Fibroblast of lung (primary cell): Measurements from ENCODE around the gene PROM2. TPM values are rescaled to one million over a fixed set of nuclear protein-coding genes. Genes with fewer than 3 reads are reported as not detected.

Source experiments
- DNase-seq, 2 donors: peaks; one replicate each; pipeline versions ENCODE4 v3.0.0 to v3.0.0-alpha.2; 2010; ENCODE audit warnings: low read depth in 2 of 2
- H2AFZ ChIP-seq: 2 replicates; pipeline ENCODE4 v1.5.1; 2012; ENCODE audit warnings: low read length, control low read depth, inconsistent platforms
- H3K27ac ChIP-seq: 2 replicates; pipeline ENCODE4 v1.5.1; 2011; ENCODE audit warnings: low read length, control low read depth; ENCODE audit not compliant: insufficient read depth
- H3K27me3 ChIP-seq: 2 replicates; pipeline ENCODE4 v1.5.1; 2011; ENCODE audit warnings: mild to moderate bottlenecking, low read length; ENCODE audit not compliant: control insufficient read depth, insufficient read depth
- H3K36me3 ChIP-seq: 2 replicates; pipeline ENCODE4 v1.5.1; 2011; ENCODE audit warnings: low read length; ENCODE audit not compliant: control insufficient read depth, insufficient read depth
- H3K4me1 ChIP-seq: 2 replicates; pipeline ENCODE4 v1.5.1; 2011; ENCODE audit warnings: low read length; ENCODE audit not compliant: control insufficient read depth, insufficient read depth; ENCODE audit errors: extremely low read depth
- H3K4me2 ChIP-seq: 2 replicates; pipeline ENCODE4 v1.5.1; 2011; ENCODE audit warnings: low read length, control low read depth; ENCODE audit not compliant: insufficient read depth; ENCODE audit errors: extremely low read depth
- H3K4me3 ChIP-seq, 4 experiments: fragments of 200-600 bp in 1 of 4; sonication (generic) in 1 of 4; replicated peaks in 1 of 4; 2 replicates each; pipeline ENCODE4 v1.5.1; 2011 to 2016; ENCODE audit warnings: low read length in 4 of 4, low read depth in 3 of 4, mild to moderate bottlenecking in 3 of 4, control low read depth in 2 of 4, inconsistent platforms in 1 of 4, mixed read lengths in 1 of 4; ENCODE audit not compliant: insufficient read depth in 1 of 4; ENCODE audit errors: control extremely low read depth in 1 of 4
- H3K79me2 ChIP-seq: 2 replicates; pipeline ENCODE4 v1.5.1; 2012; ENCODE audit warnings: mild to moderate bottlenecking, low read length, inconsistent platforms; ENCODE audit not compliant: control insufficient read depth, insufficient read depth
- H3K9ac ChIP-seq: 2 replicates; pipeline ENCODE4 v1.5.1; 2011; ENCODE audit warnings: mild to moderate bottlenecking, low read length, control low read depth; ENCODE audit not compliant: insufficient read depth
- H3K9me3 ChIP-seq: 2 replicates; pipeline ENCODE4 v1.5.1; 2012; ENCODE audit warnings: low read depth, low read length; ENCODE audit not compliant: control insufficient read depth, insufficient read depth
- H4K20me1 ChIP-seq: 2 replicates; pipeline ENCODE4 v1.5.1; 2011; ENCODE audit warnings: low read length; ENCODE audit not compliant: control insufficient read depth, insufficient read depth; ENCODE audit errors: extremely low read depth
- CTCF ChIP-seq, 2 donors: IDR thresholded peaks in 1 of 2; conservative IDR thresholded peaks in 1 of 2; 1 replicate in 1 of 2; 2 replicates in 1 of 2; pipeline ENCODE4 v1.5.1; 2011 to 2012; ENCODE audit warnings: low read length in 2 of 2, control low read depth in 1 of 2, inconsistent platforms in 1 of 2, low read depth in 1 of 2, mild to moderate bottlenecking in 1 of 2
- EZH2 ChIP-seq: IDR thresholded peaks from 2 replicates; pipeline ENCODE4 v1.5.1; 2012; ENCODE audit warnings: low read length, control low read depth, mild to moderate bottlenecking; ENCODE audit errors: missing control alignments
- polyA plus RNA-seq, 2 donors: library from polyadenylated mRNA; depleted of rRNA in 1 of 2; stranded (reverse) in 1 of 2; unstranded in 1 of 2; fragments of >200 nt; gene quantifications; 2 replicates each; pipeline ENCODE4 v1.2.1, GENCODE V29; 2011 to 2012; ENCODE audit warnings: missing spikeins in 1 of 2
- total RNA-seq: library from RNA; depleted of rRNA; stranded (reverse); fragments of >200 nt; gene quantifications from 2 replicates; pipeline ENCODE4 v1.2.1, GENCODE V29; 2014

The PROM2 gene
- total and polyA plus RNA-seq, 2 donors (not counting 1 experiment from before 2014, with no cell fraction given) = 0.05 to 0.33 TPM

- H3K9me3 ChIP-seq = no peaks in the 10 kb centered on the region
- H3K9ac ChIP-seq = no peak overlapping the region
- H3K79me2 ChIP-seq = no peaks in the 10 kb centered on the region
- no peak overlapping the region for H2AFZ ChIP-seq
- H3K27ac ChIP-seq = no peak overlapping the region
- no peak for DNase-seq
- no peaks in the 10 kb centered on the region for H3K36me3 ChIP-seq
- no peaks in the 10 kb centered on the region for H3K27me3 ChIP-seq
- no peak overlapping the region for H3K4me2 ChIP-seq
- H4K20me1 ChIP-seq = no peaks in the 10 kb centered on the region
- no peaks in the 10 kb centered on the region for H3K4me1 ChIP-seq
- H3K4me3 ChIP-seq = no peak overlapping the region
- TF ChIP-seq CTCF (conservative IDR thresholded peaks at IDR 0.05 in 1 of 2, IDR thresholded peaks at IDR 0.05 in 1 of 2; ENCODE audit: low read depth in 1 of 2, low read length in 2 of 2) (no peak), EZH2 (no peak)
Observed at GRCh38 chr2:95273566-95274290, 521 bp upstream of the PROM2 start.

- no peak overlapping the region for H3K4me3 ChIP-seq
- H4K20me1 ChIP-seq = no peaks in the 10 kb centered on the region
- H3K9ac ChIP-seq = no peak overlapping the region
- no peak overlapping the region for H3K4me2 ChIP-seq
- DNase-seq = no peak
- H3K27me3 ChIP-seq = no peaks in the 10 kb centered on the region
- no peaks in the 10 kb centered on the region for H3K36me3 ChIP-seq
- no peak overlapping the region for H3K27ac ChIP-seq
- no peaks in the 10 kb centered on the region for H3K79me2 ChIP-seq
- H3K9me3 ChIP-seq = no peaks in the 10 kb centered on the region
- H2AFZ ChIP-seq = no peak overlapping the region
- no peak for TF ChIP-seq CTCF (conservative IDR thresholded peaks at IDR 0.05 in 1 of 2, IDR thresholded peaks at IDR 0.05 in 1 of 2; ENCODE audit: low read depth in 1 of 2, low read length in 2 of 2)
- TF ChIP-seq EZH2 = no peak
- no peaks in the 10 kb centered on the region for H3K4me1 ChIP-seq
Observed at GRCh38 chr2:95275151-95275515, 884 bp downstream of the PROM2 start.

GRCh38 chr2:95275601-95276243, 1.5 kb downstream of the PROM2 start:
- TF ChIP-seq CTCF (conservative IDR thresholded peaks at IDR 0.05 in 1 of 2, IDR thresholded peaks at IDR 0.05 in 1 of 2; ENCODE audit: low read depth in 1 of 2, low read length in 2 of 2) (no peak), EZH2 (no peak)
- Histone ChIP-seq H2AFZ (no peak overlapping the region), H3K9ac (no peak overlapping the region), H3K79me2 (no peaks in the 10 kb centered on the region), H3K4me1 (no peaks in the 10 kb centered on the region), H3K9me3 (no peaks in the 10 kb centered on the region), H3K4me2 (no peak overlapping the region), H3K36me3 (no peaks in the 10 kb centered on the region), H4K20me1 (no peaks in the 10 kb centered on the region), H3K4me3 (no peak overlapping the region), H3K27me3 (no peaks in the 10 kb centered on the region), H3K27ac (no peak overlapping the region)
- DNase-seq = peak in 1 of 2 donors; percentile 46
